CD4-positive, alpha-beta T cell treated with Interleukin-4 for 1 hour (primary cell): Measurements from ENCODE around the gene GPR137C.

Experiments
- DNase-seq, 2 donors: peaks; one replicate each; pipeline ENCODE4 v3.0.0-alpha.2; 2020 to 2022

GPR137C gene

GRCh38 chr14:52683985-52684520, 131.4 kb downstream of the GPR137C start:
- DNase-seq: no peak

GRCh38 chr14:52686176-52686575, 133.5 kb downstream of the GPR137C start:
- no peak for DNase-seq
